SK-N-SH (cell line): ENCODE results near the gene CCDC192. TPM values are rescaled to one million over a fixed set of nuclear protein-coding genes. Genes with fewer than 3 reads are reported as not detected.

Source experiments
- CTCF ChIA-PET: fragments of 300-600, 350-600 bp; formaldehyde crosslinking; extraction: SDS; loops from one replicate; lab custom pipeline; 2021; lab: Yijun Ruan, JAX
- POLR2A ChIA-PET: fragments of 350-600 bp; sonication (Branson Sonifier 250); formaldehyde crosslinking; extraction: SDS; loops from one replicate; lab custom pipeline; 2020; ENCODE audit warnings: antibody characterized with exemption, inconsistent platforms; lab: Yijun Ruan, JAX
- DNase-seq: peaks from one replicate; pipeline ENCODE4 v3.0.0; 2012
- H2AFZ ChIP-seq: fragments of 200-600 bp; sonication (generic); 2 replicates; pipeline ENCODE4 v1.8.1; 2016; ENCODE audit warnings: antibody characterized with exemption, mild to moderate bottlenecking, low read depth
- H3F3A ChIP-seq: fragments of 200-600 bp; sonication (generic); replicated peaks from 2 replicates; pipeline ENCODE3; 2016; ENCODE audit warnings: antibody characterized with exemption, mild to moderate bottlenecking; ENCODE audit not compliant: insufficient read depth
- H3K27ac ChIP-seq, 2 experiments: fragments of 200-500 bp in 1 of 2; fragments of 200-600 bp in 1 of 2; sonication (Bioruptor generic) in 1 of 2; sonication (generic), shearing (Covaris generic) in 1 of 2; 2 replicates each; pipeline versions ENCODE4 v1.5.1 to v1.6.1; 2014 to 2016; ENCODE audit warnings: low read depth in 2 of 2, inconsistent platforms in 1 of 2, low read length in 1 of 2, mild to moderate bottlenecking in 1 of 2, mixed read lengths in 1 of 2
- H3K27me3 ChIP-seq: fragments of 200-600 bp; sonication (generic), shearing (Covaris generic); 2 replicates; pipeline ENCODE4 v1.6.1; 2016; ENCODE audit warnings: mixed run types; ENCODE audit not compliant: insufficient read depth
- H3K36me3 ChIP-seq, 2 experiments: fragments of 200-500 bp in 1 of 2; fragments of 200-600 bp in 1 of 2; sonication (Bioruptor generic) in 1 of 2; sonication (generic) in 1 of 2; replicated peaks in 1 of 2; 2 replicates each; pipeline versions ENCODE3 to v1.5.1; 2014 to 2016; ENCODE audit warnings: low read length in 1 of 2, mild to moderate bottlenecking in 1 of 2; ENCODE audit not compliant: insufficient read depth in 2 of 2, control insufficient read depth in 1 of 2
- H3K4me1 ChIP-seq, 2 experiments: fragments of 200-500 bp in 1 of 2; fragments of 200-600 bp in 1 of 2; sonication (Bioruptor generic) in 1 of 2; sonication (generic), shearing (Covaris generic) in 1 of 2; 2 replicates each; pipeline versions ENCODE4 v1.5.1 to v1.6.1; 2014 to 2016; ENCODE audit warnings: low read depth in 1 of 2, low read length in 1 of 2, mixed run types in 1 of 2; ENCODE audit not compliant: insufficient read depth in 2 of 2, control insufficient read depth in 1 of 2
- H3K4me2 ChIP-seq: fragments of 200-600 bp; sonication (generic), shearing (Covaris generic); 2 replicates; pipeline ENCODE4 v1.6.1; 2017; ENCODE audit warnings: mixed run types
- H3K4me3 ChIP-seq, 2 experiments: fragments of 200-500 bp in 1 of 2; fragments of 200-600 bp in 1 of 2; sonication (Bioruptor generic) in 1 of 2; sonication (generic), shearing (Covaris generic) in 1 of 2; 2 replicates each; pipeline versions ENCODE4 v1.5.1 to v1.8.1; 2014 to 2016; ENCODE audit warnings: low read depth in 2 of 2, inconsistent platforms in 1 of 2, low read length in 1 of 2, mild to moderate bottlenecking in 1 of 2, mixed read lengths in 1 of 2, moderate library complexity in 1 of 2
- H3K79me2 ChIP-seq: fragments of 200-600 bp; sonication (generic); 2 replicates; pipeline ENCODE4 v1.8.1; 2017; ENCODE audit warnings: mild to moderate bottlenecking; ENCODE audit not compliant: insufficient read depth
- H3K9ac ChIP-seq: fragments of 200-600 bp; sonication (generic); 2 replicates; pipeline ENCODE4 v1.6.1; 2017; ENCODE audit warnings: mixed run types
- H3K9me2 ChIP-seq: fragments of 200-600 bp; sonication (generic); 2 replicates; pipeline ENCODE4 v1.6.1; 2017; ENCODE audit warnings: mixed run types
- H3K9me3 ChIP-seq: fragments of 200-600 bp; sonication (generic); 2 replicates; pipeline ENCODE4 v1.6.1; 2017; ENCODE audit warnings: mixed run types, mild to moderate bottlenecking, moderate library complexity
- H4K20me1 ChIP-seq: fragments of 200-600 bp; sonication (generic); 2 replicates; pipeline ENCODE4 v1.6.1; 2017; ENCODE audit warnings: mild to moderate bottlenecking, mixed run types; ENCODE audit not compliant: insufficient read depth
- EP300 ChIP-seq, 2 experiments: IDR thresholded peaks; 2 replicates each; pipeline versions ENCODE4 v1.4.0 to v1.6.1; 2012; ENCODE audit warnings: borderline replicate concordance in 1 of 2, low read depth in 1 of 2, low read length in 1 of 2
- EZH2phosphoT487 ChIP-seq: fragments of 200-600 bp; sonication (generic); IDR thresholded peaks from 2 replicates; pipeline ENCODE4 v1.6.1; 2017; ENCODE audit warnings: low read depth, mixed run types, mild to moderate bottlenecking, antibody characterized with exemption, moderate library complexity, borderline replicate concordance
- FOSL2 ChIP-seq: IDR thresholded peaks from 2 replicates; pipeline ENCODE4 v1.4.0; 2012; ENCODE audit warnings: low read depth, mild to moderate bottlenecking, moderate library complexity, borderline replicate concordance
- FOXJ3 ChIP-seq: sonication (generic); formaldehyde crosslinking; IDR thresholded peaks from 2 replicates; pipeline ENCODE4 v1.5.1; 2020; ENCODE audit warnings: mild to moderate bottlenecking, missing genetic modification reagents
- FOXM1 ChIP-seq: IDR thresholded peaks from 2 replicates; pipeline ENCODE4 v1.4.0; 2012; ENCODE audit warnings: low read depth, mild to moderate bottlenecking
- JUND ChIP-seq: IDR thresholded peaks from 2 replicates; pipeline ENCODE4 v1.4.0; 2012
- NFIC ChIP-seq: IDR thresholded peaks from 2 replicates; pipeline ENCODE4 v1.4.0; 2012; ENCODE audit warnings: borderline replicate concordance
- NRF1 ChIP-seq: IDR thresholded peaks from 2 replicates; pipeline ENCODE4 v1.6.1; 2012; ENCODE audit warnings: low read depth, mild to moderate bottlenecking, low read length
- POLR2AphosphoS5 ChIP-seq: IDR thresholded peaks from 2 replicates; pipeline ENCODE4 v1.6.1; 2012; ENCODE audit warnings: low read depth, low read length
- RXRA ChIP-seq: IDR thresholded peaks from 2 replicates; pipeline ENCODE4 v1.4.0; 2012; ENCODE audit warnings: low read depth, mild to moderate bottlenecking, borderline replicate concordance
- SIN3A ChIP-seq: IDR thresholded peaks from 2 replicates; pipeline ENCODE4 v1.6.1; 2012; ENCODE audit warnings: low read depth, mild to moderate bottlenecking, low read length, moderate library complexity, borderline replicate concordance
- TCF12 ChIP-seq: IDR thresholded peaks from 2 replicates; pipeline ENCODE4 v1.4.0; 2012
- TEAD4 ChIP-seq: IDR thresholded peaks from 2 replicates; pipeline ENCODE4 v1.4.0; 2012; ENCODE audit warnings: mild to moderate bottlenecking, borderline replicate concordance; ENCODE audit not compliant: insufficient read depth
- WGBS: methylation state at CpG from one replicate; pipeline ENCODE4 v1.1.6; 2017; ENCODE audit warnings: low lambda C conversion rate; 5-methylcytosine and 5-hydroxymethylcytosine counted together
- polyA plus RNA-seq, 3 experiments: library from polyadenylated mRNA; depleted of rRNA; stranded (reverse); fragments of >200 nt; gene quantifications; 2 replicates each; pipeline ENCODE4 v1.2.3, GENCODE V29; 2012
- TF ChIP-seq, protein P1 (sequence below): IDR thresholded peaks from 2 replicates; pipeline ENCODE4 v1.4.0; 2012; ENCODE audit warnings: low read depth
- TF ChIP-seq, protein P2 (sequence below): IDR thresholded peaks from 2 replicates; pipeline ENCODE4 v1.4.0; 2012; ENCODE audit warnings: low read depth, borderline replicate concordance
- TF ChIP-seq, protein P3 (sequence below): IDR thresholded peaks from 2 replicates; pipeline ENCODE4; 2012
- TF ChIP-seq, protein P4 (sequence below): IDR thresholded peaks from 2 replicates; pipeline ENCODE4 v1.6.1; 2012; ENCODE audit warnings: mild to moderate bottlenecking, low read depth, low read length, moderate library complexity
- TF ChIP-seq, protein P5 (sequence below): fragments of 150-350 bp; IDR thresholded peaks from 2 replicates; pipeline ENCODE4 v1.6.1; 2017; ENCODE audit warnings: antibody characterized with exemption, low read length, low read depth, borderline replicate concordance

Gene CCDC192
- polyA plus RNA-seq, 1 of the 3 experiments (the other 2 are of a cell fraction): not detected

DNA sequence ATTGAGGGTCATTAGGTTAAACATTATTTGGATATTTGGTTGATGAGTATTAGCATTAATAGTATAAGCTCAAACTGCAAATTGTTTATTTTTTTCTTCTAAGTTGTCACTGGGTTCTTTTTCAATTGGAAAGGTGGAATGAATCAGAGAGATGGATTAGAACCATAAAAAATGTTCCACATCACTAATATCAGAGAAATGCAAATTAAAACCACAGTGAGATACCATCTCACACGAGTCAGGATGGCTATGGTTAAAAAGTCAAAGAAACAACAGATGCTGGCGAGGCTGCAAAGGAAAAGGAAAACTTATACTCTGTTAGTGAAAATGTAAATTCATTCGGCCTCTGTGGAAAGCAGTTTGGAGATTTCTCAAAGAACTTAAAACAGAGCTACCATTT is 122.8 kb downstream of the CCDC192 start:
- Histone ChIP-seq H2AFZ (peak overlapping the region; percentile 57; the same call in 1 of the 2 replicates), H3K9ac (no peak overlapping the region), H3F3A (peaks cover 9% of the 10 kb centered on the region), H3K4me2 (peak overlapping the region; percentile 47; the same call in 1 of the 2 replicates), H3K4me1 (peaks cover 0 to 13% of the 10 kb centered on the region in 2 experiments; a peak in 1 of 4 replicates), H3K9me2 (no peaks in the 10 kb centered on the region), H3K9me3 (no peaks in the 10 kb centered on the region), H3K79me2 (no peaks in the 10 kb centered on the region), H3K4me3 (no peak overlapping the region), H3K27me3 (no peaks in the 10 kb centered on the region), H4K20me1 (no peaks in the 10 kb centered on the region), H3K36me3 (no peaks in the 10 kb centered on the region), H3K27ac (peak overlapping the region in 1 of 2 experiments; percentile 79; a peak in 2 of 4 replicates)
- 18% methylated on average over 3 of the region's 3 CpGs for WGBS
- ChIA-PET POLR2A (no interaction called here), CTCF (no interaction called here)
- DNase-seq: no peak
- peak; percentile 62 for TF ChIP-seq FOXM1
- no peak for TF ChIP-seq SIN3A
- TF ChIP-seq, protein P1, sequence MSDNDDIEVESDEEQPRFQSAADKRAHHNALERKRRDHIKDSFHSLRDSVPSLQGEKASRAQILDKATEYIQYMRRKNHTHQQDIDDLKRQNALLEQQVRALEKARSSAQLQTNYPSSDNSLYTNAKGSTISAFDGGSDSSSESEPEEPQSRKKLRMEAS: no peak
- TF ChIP-seq, protein P2, sequence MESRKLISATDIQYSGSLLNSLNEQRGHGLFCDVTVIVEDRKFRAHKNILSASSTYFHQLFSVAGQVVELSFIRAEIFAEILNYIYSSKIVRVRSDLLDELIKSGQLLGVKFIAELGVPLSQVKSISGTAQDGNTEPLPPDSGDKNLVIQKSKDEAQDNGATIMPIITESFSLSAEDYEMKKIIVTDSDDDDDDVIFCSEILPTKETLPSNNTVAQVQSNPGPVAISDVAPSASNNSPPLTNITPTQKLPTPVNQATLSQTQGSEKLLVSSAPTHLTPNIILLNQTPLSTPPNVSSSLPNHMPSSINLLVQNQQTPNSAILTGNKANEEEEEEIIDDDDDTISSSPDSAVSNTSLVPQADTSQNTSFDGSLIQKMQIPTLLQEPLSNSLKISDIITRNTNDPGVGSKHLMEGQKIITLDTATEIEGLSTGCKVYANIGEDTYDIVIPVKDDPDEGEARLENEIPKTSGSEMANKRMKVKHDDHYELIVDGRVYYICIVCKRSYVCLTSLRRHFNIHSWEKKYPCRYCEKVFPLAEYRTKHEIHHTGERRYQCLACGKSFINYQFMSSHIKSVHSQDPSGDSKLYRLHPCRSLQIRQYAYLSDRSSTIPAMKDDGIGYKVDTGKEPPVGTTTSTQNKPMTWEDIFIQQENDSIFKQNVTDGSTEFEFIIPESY: 0 out of 2 replicates have a peak, but pooled peaks have one; percentile 15
- TF ChIP-seq EZH2phosphoT487: no peak
- TF ChIP-seq NFIC: peak; percentile 72; the same call in 1 of the 2 replicates
- TF ChIP-seq NRF1: no peak
- TF ChIP-seq FOXJ3 (CRISPR knock-in tag): no peak
- peak; percentile 64; the same call in 1 of the 2 replicates for TF ChIP-seq POLR2AphosphoS5
- peak in 1 of 2 experiments; percentile 84; a peak in 3 of 4 replicates for TF ChIP-seq EP300 (IDR thresholded peaks at IDR 0.05; ENCODE audit: borderline replicate concordance in 1 of 2, low read depth in 1 of 2, low read length in 1 of 2)
- peak; percentile 84 for TF ChIP-seq TEAD4
- TF ChIP-seq TCF12: peak; percentile 96
- TF ChIP-seq FOSL2: peak; percentile 69
- peak; percentile 64; the same call in 1 of the 2 replicates for TF ChIP-seq RXRA
- TF ChIP-seq, protein P3, sequence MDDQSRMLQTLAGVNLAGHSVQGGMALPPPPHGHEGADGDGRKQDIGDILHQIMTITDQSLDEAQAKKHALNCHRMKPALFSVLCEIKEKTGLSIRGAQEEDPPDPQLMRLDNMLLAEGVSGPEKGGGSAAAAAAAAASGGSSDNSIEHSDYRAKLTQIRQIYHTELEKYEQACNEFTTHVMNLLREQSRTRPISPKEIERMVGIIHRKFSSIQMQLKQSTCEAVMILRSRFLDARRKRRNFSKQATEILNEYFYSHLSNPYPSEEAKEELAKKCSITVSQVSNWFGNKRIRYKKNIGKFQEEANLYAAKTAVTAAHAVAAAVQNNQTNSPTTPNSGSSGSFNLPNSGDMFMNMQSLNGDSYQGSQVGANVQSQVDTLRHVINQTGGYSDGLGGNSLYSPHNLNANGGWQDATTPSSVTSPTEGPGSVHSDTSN: peak; percentile 93
- TF ChIP-seq, protein P4, sequence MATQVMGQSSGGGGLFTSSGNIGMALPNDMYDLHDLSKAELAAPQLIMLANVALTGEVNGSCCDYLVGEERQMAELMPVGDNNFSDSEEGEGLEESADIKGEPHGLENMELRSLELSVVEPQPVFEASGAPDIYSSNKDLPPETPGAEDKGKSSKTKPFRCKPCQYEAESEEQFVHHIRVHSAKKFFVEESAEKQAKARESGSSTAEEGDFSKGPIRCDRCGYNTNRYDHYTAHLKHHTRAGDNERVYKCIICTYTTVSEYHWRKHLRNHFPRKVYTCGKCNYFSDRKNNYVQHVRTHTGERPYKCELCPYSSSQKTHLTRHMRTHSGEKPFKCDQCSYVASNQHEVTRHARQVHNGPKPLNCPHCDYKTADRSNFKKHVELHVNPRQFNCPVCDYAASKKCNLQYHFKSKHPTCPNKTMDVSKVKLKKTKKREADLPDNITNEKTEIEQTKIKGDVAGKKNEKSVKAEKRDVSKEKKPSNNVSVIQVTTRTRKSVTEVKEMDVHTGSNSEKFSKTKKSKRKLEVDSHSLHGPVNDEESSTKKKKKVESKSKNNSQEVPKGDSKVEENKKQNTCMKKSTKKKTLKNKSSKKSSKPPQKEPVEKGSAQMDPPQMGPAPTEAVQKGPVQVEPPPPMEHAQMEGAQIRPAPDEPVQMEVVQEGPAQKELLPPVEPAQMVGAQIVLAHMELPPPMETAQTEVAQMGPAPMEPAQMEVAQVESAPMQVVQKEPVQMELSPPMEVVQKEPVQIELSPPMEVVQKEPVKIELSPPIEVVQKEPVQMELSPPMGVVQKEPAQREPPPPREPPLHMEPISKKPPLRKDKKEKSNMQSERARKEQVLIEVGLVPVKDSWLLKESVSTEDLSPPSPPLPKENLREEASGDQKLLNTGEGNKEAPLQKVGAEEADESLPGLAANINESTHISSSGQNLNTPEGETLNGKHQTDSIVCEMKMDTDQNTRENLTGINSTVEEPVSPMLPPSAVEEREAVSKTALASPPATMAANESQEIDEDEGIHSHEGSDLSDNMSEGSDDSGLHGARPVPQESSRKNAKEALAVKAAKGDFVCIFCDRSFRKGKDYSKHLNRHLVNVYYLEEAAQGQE: no peak
- TF ChIP-seq, protein P5, sequence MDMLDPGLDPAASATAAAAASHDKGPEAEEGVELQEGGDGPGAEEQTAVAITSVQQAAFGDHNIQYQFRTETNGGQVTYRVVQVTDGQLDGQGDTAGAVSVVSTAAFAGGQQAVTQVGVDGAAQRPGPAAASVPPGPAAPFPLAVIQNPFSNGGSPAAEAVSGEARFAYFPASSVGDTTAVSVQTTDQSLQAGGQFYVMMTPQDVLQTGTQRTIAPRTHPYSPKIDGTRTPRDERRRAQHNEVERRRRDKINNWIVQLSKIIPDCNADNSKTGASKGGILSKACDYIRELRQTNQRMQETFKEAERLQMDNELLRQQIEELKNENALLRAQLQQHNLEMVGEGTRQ: no peak
- peak; percentile 81 for TF ChIP-seq JUND
